NCI-H2196 treated with DMSO at 0.1 percent for 48 hours (cell line): ENCODE results near the gene PLA2G4E.

Experiments
- DNase-seq: peaks from one replicate; lab custom pipeline; 2025; ENCODE audit not compliant: unreplicated experiment; lab: John Stamatoyannopoulos, UW

Gene PLA2G4E

DNA sequence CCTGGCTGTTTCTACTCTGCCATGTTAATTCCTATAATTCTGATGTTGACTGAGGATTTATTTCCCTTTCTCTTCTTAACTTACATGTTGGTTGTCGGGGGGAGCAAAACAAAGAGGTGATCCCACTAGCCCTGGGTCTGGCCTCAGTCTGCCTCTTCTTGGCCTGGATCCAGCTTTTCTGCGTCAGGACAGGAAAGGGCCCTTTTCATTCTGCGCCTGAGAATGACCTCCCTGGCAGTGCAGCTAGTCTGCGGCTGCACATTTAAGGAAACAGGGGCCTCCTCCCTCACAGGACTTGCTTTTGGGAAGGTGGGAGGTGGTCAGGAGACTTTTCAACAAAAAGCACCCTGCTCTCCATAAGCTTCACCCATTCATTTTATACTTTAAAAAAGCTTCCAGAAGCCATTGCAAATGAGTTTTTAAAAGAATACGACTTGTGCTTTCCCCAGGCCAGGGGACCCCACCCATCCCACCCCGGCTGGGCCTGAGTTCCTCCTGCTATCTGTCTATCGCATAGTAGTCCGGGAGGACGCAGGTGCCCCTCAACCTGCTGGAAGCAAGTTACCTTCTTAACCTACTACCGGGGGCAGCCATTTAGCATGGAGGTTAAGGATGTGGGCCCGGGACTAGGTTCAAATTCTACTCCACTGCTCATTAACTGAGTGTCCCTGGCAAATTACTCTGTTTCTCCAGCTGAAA lies 27.2 kb downstream of the PLA2G4E start:
- no peak for DNase-seq

DNA sequence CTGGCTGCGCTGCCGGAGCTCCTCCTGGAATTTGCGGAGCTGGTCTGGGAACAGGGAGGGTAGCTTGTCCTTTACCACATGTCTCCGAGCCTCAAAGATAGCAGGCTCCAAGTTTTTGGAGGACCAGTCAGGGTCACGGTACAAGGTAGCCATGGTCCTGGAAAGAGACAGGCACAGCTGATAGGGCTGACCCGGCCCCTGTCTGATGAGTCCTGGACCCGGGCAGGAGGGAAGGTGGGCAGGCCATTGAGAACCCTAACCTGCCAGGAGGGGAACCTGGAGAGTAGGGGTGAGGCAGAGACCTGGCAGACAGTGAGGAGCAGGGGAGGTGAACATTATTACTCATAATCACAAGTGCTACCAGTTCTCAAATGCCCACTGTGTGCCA lies 28.0 kb downstream of the PLA2G4E start:
- no peak for DNase-seq

DNA sequence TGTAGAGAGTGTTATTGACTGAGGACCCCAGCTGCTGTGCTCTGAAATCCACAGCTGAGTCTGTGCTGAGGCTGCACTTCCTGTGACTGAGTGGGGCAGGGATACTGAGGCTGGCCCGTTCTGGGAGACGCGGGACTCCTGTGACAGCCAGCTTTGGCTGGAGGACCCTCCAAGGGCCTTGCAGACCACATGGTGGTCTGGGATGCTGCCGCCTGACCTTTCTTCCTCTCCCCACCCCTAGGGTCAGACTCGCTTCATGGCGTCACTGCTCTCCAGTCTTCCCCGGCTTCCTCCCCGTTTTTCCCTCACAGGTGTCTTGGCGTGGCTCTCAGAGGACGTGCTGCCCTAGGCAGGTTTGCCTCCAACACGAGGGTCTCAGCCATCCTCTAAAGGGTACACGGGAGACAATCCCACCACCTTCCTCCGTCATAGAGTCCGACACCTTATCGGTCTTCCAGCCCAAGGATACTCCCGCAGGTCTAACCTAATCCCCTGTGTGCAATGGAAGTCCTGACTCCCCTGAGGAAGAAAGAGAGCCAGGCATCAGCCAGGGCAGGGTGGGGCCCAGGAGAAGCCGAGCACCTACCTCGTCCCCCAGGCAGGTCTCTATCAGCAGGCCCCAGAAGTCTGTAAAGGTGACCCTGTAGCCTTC lies 28.6 kb downstream of the PLA2G4E start:
- DNase-seq, result no peak

DNA sequence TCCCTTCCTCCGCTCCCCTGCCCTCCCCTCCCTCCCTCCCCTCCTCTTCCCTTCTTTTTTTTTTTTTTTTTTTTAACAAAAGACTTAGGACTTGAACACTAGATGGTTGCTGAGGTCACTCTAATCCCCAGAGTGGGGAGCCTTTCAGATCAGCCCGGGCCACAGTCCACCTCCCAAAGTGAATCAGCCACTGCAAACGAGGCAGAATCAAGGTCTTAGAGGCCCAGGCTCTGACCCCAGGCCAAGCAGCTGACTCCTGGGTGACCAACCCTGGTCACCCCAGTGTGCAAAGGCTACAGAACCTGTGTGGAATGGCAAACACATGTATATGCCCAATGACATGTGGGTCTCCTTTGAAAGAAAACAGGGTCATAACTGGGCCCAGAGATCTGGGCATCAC lies 30.2 kb downstream of the PLA2G4E start:
- DNase-seq, result no peak

DNA sequence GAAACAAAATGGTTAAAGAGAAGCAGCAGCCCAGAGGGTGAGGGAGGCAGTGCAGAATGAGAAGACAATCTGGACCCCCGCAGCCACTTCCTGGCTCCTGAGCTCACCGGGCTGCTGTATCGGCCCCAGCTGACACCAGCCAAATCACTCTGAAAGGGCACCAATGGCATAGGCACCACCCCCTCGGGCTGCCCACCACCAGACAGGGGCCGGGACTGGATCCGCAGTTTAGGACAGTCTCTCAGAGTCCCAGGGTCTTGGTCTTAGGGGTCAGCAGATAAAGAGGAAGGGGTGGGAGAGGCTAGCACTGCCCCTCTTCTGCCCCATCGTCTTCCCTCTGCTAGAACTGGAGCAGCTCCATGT lies 30.6 kb downstream of the PLA2G4E start:
- no peak for DNase-seq

DNA sequence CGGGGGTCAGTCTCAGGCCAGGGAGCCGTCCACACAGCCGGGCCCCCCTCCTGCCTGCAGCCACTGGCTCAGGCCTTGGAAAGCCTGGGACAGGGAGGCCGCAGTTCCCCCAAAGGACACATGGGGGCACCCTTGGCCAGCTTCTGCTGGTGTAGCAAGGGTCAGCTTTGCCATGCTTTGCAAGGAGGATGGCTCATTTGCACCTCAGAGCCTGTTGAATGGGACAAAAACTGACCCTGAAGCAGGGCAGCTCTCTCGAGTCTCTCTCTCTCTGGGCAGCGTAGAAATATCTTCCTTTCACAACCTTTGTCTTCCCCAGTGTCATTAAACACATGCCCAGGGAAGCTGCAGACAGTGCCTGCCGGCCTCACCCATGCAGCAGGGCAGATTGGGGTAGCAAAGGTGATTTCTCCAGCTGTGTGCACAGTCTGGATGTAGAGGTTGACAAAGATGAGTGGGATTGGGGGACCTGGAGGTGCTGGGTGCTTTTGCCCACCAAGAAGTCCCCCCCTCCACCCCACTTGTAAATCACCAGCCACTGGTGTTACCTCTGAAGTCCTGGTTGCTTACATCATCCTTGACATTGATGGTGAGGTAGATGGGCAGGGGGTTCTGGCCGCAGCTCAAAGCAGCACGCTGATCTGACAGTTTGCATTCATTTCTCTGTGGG lies 31.1 kb downstream of the PLA2G4E start:
- DNase-seq, result peak; percentile 25

DNA sequence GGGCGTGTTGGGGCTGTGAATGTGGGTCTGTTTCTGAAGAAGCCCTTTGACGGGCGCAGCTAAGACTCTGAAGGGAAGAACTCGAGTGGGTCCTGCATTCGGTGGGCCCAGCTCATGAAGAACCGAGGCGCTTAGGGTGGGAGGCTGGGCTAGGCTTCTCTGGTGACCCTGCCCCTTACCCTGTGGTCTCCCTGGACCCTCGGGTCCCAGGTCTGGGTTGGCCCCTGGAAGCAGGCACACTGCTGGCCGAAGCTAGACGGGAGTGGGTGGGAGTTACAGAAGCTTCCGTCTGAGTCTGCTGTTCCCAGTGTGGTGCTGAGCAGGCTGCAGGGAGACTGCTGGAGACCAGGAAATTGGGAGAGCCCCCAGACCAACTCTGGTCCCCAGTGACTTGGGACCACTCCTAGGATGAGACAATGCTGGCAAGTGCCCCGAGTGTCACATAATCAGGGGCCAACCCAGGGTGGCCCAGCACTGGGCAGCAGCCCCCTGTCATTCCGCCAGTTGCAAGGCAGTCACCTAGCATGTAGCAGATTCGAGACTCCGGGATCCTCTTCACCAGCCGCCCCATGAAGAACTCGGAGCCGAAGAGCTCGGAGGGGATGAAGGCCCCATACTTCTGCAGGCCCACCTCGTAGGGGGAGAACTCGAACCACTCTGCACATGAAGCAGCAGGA lies 31.8 kb downstream of the PLA2G4E start:
- DNase-seq, result no peak

DNA sequence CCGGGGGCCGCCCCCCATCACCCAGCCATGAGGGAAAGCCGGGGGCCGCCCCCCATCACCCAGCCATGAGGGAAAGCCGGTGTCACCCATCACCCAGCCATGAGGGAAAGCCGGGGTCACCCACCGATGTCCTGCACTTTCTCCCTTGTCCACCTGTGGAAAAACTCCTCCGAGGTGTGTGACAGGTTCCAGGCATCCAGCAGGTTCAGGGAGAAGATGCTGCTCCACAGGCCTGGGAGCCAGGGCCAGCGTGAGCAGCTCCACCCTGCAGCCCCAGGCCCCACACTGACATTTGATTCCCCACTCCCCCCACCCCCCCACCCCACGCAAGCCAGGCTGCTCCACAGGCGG lies 32.9 kb downstream of the PLA2G4E start:
- DNase-seq, result no peak

DNA sequence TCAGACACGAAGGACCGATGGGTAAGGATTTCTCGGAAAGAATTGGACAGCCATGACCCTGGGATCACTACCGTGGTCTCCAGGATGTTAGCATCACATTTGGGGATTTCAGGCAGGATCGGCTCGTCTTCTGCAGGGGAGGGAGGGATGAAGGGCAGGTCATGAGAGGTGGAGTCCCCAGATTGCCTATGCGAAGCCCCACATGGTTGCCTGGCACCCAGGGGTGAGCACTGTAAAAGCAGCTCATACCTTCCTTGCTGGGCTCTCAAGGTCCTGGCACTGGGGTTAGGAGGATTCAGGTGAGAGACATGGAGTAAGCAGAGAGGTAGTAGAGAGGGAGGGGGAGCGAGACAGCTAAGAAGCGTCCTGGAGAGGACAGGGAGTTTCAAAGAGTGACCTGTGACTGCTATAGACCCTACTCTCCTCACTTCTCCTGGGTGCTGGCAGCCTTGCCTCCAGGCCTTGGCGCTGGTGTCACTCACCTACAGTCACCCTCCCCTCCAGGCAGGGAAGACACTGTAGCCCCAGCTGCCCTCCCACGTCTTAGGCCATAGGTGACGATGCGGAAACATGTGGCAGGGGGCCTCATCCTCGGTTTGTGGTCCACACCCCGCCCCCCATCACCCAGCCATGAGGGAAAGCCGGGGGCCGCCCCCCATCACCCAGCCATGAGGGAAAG lies 33.5 kb downstream of the PLA2G4E start:
- no peak for DNase-seq

DNA sequence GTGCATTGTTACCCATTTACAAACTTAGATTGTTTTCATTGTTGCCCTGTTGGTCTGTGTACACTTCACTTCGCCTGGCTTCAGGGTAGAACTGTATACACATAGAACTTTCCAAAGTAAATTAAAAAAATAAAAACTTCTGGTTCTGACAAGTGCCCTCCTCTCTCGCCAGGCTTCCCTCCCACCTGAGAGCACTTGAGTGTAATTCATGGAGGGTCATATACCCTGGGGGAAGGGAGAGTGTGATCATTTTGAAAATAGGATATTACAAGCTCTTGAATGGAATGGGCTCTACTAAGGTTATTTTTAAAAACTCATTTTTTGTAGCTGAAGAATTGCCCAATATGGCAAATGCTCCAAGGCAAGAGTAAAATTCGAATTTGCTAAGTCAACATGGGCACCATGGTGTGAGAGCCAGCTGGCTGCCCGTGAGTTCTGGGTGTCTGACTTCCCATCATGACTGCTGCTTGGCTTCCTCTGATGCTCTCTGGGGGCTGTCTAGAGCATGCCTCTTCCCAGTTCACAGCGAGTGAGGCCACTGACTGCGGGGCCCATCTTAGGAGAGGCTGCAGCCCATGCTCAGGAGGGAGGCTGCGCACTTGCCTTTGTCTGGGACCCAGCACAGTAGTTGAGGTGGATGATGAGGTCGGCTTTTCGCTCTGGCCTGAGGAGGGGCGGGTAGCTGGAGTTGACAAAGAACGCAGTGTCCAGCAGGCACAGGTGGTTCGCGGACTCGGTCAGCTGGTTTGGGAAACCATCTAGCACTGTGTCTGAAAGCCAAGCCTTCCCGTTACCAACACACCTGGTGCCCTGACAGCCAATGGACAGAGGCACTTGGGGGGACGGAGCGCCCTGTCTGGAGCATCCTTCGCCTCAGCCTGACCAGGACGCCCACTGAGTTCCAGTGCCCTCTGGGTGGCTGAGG lies 35.3 kb downstream of the PLA2G4E start:
- DNase-seq, result no peak

DNA sequence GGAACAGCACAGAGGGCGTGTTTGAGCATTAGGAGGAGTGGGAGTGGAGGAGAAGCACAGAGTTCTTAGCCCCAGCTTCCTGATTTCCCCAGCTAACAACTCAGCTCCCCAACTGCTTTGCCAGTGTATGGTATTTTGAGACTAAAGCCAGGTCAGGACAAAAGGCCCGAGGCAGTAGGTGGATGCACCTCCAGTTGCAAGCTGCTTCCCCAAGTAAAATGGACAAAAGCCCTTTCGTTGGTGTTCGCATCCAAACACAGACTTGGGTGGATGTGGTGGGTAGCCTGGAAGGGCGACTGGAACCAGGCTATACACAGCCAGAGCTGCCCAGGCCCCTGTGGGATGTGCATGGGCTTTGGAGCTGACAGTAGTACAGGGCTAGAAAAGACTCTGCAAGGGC lies 36.2 kb downstream of the PLA2G4E start:
- DNase-seq, result no peak

DNA sequence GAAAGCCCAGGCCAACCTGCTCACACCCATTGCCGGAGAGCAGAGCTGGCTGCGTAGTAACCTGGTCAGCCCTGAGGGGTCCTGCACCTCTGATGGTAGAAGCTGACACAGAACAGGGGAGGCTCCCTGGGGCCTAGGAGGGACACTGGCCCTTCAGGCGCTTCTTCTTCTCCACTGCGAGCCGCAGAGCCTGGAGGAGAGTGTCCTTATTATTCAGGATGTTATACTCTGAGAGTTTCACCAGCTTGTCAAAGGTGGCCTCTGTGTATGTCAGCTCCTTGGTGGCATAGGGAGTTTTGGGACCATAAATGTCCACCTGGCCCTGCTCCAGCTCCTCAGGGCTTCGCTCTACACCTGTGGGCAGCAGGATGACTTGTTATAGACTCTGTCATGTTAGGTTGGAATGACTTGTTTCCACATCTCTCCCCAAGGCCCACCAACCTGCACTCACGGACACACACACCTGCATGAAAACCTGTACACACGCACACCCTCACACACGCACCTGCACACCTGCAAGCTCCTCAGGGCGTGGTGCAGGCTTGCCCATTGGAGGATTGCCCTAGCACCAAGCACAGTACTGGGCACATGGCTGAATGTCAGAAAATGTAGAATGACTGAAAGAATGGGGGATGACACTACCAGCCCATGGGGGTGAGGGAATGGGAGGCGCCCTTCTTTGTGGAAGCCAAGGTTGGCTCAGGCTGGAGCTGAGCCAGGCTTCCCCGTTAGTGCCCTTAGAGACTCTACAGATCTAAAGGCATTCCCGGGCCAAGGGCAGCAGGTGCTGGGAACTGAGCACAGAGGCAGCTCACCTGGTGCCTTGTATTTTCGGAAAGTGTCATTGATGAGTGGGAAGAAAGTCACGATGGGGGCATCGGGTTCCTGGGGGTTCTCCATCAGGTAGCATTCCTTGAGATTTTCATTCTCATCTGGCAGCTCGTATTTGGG lies 36.9 kb downstream of the PLA2G4E start:
- DNase-seq, result no peak

DNA sequence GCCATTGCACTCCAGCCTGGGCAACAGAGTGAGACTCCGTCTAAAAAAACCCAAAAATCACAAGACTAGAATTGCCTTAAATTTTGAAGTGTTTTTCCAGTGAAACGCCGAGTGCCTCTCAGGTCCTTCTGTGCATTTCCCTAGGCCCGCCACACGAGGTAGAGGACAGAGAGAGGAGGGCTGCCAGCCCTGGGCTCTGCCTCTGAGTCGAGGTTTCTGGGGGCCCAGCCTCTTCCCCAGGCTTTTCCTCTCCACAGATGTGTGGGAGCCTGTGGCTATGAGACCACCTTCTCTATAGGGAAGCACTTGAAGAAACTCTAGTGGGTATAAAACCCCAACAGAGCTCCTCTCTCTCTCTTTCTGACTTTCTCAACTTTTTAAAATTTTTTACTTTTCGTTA lies 37.6 kb downstream of the PLA2G4E start:
- DNase-seq, result no peak

DNA sequence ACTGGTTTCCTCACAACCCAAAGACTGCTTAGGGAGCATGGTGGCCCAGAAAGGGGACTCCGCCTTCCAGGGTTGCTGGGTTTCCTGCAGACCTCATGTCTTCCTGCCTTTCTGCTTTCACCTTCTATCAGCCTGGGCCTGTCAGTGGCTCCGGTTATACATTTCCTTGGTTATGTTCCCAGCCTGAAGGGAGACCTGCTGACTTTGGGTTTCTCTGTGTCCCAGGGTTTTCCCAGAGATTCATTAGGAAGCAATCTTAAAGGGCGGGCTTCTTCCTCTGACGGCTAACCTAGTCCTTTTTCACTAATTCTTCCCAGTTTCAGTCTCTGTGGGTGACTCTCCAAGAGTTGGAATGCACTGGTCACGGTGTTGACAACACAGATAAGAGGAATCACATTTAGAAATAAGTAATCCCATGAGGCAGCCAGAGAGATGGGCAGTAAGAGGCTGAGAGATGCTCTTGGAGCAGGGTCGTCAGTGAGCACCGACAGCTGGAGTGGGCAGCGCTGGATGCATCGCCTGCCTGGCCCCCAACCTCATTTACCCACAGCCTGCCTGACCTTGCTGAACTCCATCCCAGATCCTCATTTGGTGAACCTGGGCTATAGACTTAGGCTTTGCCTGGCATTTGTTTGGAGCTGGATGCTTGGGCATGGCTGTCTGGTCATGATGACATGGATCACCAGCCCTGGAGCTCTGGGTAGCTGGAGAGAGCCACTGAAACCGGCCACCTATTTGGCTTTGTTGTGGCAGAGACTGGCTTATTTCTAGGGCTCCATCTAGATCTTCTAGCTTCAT lies 38.5 kb downstream of the PLA2G4E start:
- no peak for DNase-seq

DNA sequence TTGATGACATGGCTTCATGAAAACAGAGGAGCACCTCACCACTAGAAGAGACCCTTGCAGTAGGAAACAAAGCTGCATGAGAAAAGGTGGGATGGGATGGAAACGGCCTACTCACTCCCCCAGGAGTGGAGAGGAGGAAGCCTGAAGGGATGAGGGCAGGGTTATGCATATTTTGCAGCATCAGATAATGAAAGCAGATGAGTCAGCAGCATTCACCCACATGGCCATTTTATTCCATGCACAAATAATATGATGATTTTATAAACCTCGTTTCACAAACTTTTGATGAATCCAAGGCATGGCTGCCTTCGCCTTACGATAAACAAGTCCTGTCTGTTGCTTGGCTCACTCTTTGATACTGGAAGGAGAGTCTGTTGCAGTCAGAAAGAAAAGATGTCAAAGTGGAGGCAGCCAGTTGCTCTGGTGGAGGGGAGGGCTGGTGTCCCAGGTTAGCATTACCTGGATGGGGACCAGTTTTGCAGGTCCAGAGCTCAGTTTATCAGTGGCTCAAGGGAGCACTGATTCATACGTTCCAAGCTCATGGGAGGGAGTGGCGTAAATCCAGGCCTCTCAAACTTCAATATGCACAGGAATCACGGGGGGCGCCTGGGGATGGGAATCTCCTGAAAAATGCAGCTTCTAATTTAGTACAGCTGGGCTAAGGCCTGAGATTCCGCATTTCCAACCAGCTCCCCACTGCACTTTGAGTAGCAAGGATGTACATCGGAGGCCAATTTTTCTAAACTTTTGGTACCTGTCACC lies 39.3 kb downstream of the PLA2G4E start:
- DNase-seq, result no peak

DNA sequence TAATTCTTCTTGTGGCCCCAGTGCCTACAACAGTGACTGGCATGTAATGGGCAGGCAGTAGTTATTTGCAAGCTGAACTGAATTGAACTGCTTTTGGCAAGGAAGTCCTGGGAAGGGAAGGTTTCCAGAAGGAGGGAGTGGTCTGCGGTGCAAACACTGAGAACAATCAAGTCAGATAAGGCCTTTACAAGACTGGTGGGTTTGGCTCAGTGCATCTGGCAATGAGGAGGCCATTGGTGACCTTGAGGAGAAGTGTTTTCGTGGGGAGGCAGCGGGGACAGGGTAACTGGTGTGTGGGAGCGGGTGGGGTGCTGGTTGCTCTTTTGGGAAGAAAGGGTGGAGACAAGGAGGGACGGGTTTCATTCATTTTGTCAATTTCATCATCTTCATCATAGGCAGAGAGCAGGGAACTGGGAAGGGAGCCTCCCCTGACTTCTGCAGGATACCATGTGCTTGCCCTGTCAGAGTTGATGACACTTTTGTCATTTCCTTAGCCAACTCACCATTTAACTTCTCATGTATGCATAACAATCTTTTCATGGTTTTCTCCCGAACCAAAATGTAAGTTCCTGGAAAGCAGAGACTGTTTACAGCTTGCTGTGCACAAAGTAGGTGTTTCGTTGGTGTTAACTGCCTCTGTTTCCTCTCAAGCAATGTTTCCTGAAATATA lies 40.1 kb downstream of the PLA2G4E start:
- DNase-seq, result no peak
